ENCODE results near the gene MYLK3. TPM values are rescaled to one million over a fixed set of nuclear protein-coding genes. Genes with fewer than 3 reads are reported as not detected.

MYLK3 gene
- total RNA-seq, 2 experiments from 2014 or later = 0.38 TPM; not detected in 1

DNA sequence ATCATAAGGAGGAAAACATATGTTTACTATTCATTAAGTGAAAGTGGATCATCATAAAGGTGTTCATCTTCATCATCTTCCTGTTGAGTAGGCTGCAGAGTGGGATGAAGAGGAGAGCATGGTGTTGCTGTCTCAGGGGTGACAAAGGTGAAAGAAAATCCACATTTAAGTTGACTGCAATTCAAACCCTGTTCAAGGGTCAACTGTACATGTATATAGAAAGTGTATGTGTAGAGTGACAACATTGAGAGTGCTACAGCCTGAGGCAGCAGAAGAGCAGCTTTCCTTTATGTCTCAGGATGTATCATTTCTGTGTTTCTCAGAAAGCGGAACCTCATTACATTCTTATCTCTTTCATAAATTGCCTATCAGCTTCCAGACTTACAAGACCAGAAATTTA, 41.5 kb downstream of the MYLK3 start:
- no peaks in the 10 kb centered on the region for H3K27me3 Mint-ChIP-seq
- Histone ChIP-seq H3K36me3 (ENCODE audit: insufficient read depth, low read length) (no peaks in the 10 kb centered on the region), H3K27me3 (ENCODE audit: control insufficient read depth in 1 of 2, insufficient read depth in 2 of 2, low read length in 2 of 2) (no peaks in the 10 kb centered on the region), H3K4me1 (ENCODE audit: insufficient read depth, low read length) (peaks cover 2% of the 10 kb centered on the region), H3K27ac (ENCODE audit: low read depth in 1 of 2, low read length in 2 of 2) (no peak overlapping the region), H3K9me3 (ENCODE audit: control insufficient read depth in 1 of 2, insufficient read depth in 1 of 2, low read length in 2 of 2) (no peaks in the 10 kb centered on the region), H3K4me3 (ENCODE audit: low read length) (no peak overlapping the region)
- no peaks in the 10 kb centered on the region for H3K4me1 Mint-ChIP-seq (ENCODE audit: low read depth)
- DNase-seq (no peak), ATAC-seq (ENCODE audit: poor library complexity) (no peak)
- ChIA-PET POLR2A (no interaction called here), CTCF (no interaction called here)
- H3K36me3 Mint-ChIP-seq (ENCODE audit: low read depth) = no peaks in the 10 kb centered on the region
- H3K27ac Mint-ChIP-seq = no peak overlapping the region
- TF ChIP-seq, protein P1, sequence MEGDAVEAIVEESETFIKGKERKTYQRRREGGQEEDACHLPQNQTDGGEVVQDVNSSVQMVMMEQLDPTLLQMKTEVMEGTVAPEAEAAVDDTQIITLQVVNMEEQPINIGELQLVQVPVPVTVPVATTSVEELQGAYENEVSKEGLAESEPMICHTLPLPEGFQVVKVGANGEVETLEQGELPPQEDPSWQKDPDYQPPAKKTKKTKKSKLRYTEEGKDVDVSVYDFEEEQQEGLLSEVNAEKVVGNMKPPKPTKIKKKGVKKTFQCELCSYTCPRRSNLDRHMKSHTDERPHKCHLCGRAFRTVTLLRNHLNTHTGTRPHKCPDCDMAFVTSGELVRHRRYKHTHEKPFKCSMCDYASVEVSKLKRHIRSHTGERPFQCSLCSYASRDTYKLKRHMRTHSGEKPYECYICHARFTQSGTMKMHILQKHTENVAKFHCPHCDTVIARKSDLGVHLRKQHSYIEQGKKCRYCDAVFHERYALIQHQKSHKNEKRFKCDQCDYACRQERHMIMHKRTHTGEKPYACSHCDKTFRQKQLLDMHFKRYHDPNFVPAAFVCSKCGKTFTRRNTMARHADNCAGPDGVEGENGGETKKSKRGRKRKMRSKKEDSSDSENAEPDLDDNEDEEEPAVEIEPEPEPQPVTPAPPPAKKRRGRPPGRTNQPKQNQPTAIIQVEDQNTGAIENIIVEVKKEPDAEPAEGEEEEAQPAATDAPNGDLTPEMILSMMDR (IDR thresholded peaks at IDR 0.05) = no peak
- no peak overlapping the region for H3K4me3 Mint-ChIP-seq
- intact Hi-C loops (cut with DNase I, micrococcal nuclease) = loop anchor here in 1 of 2 experiments (5.0 kb wide), 1 partner anchor 71 kb away; no protein-coding TSS in a partner anchor
- no peaks in the 10 kb centered on the region for H3K9me3 Mint-ChIP-seq

- Mint-ChIP-seq H3K27me3 (no peaks in the 10 kb centered on the region), H3K36me3 (ENCODE audit: low read depth) (no peaks in the 10 kb centered on the region), H3K4me3 (no peak overlapping the region), H3K27ac (no peak overlapping the region), H3K9me3 (no peaks in the 10 kb centered on the region), H3K4me1 (ENCODE audit: low read depth) (no peaks in the 10 kb centered on the region)
- H3K4me3 ChIP-seq (ENCODE audit: low read length) = no peak overlapping the region
- H3K4me1 ChIP-seq (ENCODE audit: insufficient read depth, low read length) = no peaks in the 10 kb centered on the region
- no peak overlapping the region for H3K27ac ChIP-seq (ENCODE audit: low read depth in 1 of 2, low read length in 2 of 2)
- no peaks in the 10 kb centered on the region for H3K36me3 ChIP-seq (ENCODE audit: insufficient read depth, low read length)
- H3K27me3 ChIP-seq (ENCODE audit: control insufficient read depth in 1 of 2, insufficient read depth in 2 of 2, low read length in 2 of 2) = no peaks in the 10 kb centered on the region
- H3K9me3 ChIP-seq (ENCODE audit: control insufficient read depth in 1 of 2, insufficient read depth in 1 of 2, low read length in 2 of 2) = no peaks in the 10 kb centered on the region
- no peak for DNase-seq
- TF ChIP-seq, protein P1 (IDR thresholded peaks at IDR 0.05) = no peak
- intact Hi-C loops (cut with DNase I, micrococcal nuclease) = no loop called here
- ATAC-seq (ENCODE audit: poor library complexity) = no peak
- ChIA-PET CTCF (no interaction called here), POLR2A (no interaction called here)
Measured at GRCh38 chr16:46702030-46702429, 46.1 kb downstream of the MYLK3 start.

GRCh38 chr16:46701615-46702014, 46.5 kb downstream of the MYLK3 start:
- intact Hi-C loops (cut with DNase I, micrococcal nuclease) = no loop called here
- no peaks in the 10 kb centered on the region for H3K9me3 Mint-ChIP-seq
- no peaks in the 10 kb centered on the region for H3K4me1 ChIP-seq (ENCODE audit: insufficient read depth, low read length)
- no peaks in the 10 kb centered on the region for H3K4me1 Mint-ChIP-seq (ENCODE audit: low read depth)
- no peaks in the 10 kb centered on the region for H3K27me3 ChIP-seq (ENCODE audit: control insufficient read depth in 1 of 2, insufficient read depth in 2 of 2, low read length in 2 of 2)
- TF ChIP-seq, protein P1 (IDR thresholded peaks at IDR 0.05) = no peak
- H3K4me3 ChIP-seq (ENCODE audit: low read length) = no peak overlapping the region
- H3K27ac ChIP-seq (ENCODE audit: low read depth in 1 of 2, low read length in 2 of 2) = no peak overlapping the region
- H3K9me3 ChIP-seq (ENCODE audit: control insufficient read depth in 1 of 2, insufficient read depth in 1 of 2, low read length in 2 of 2) = no peaks in the 10 kb centered on the region
- CTCF ChIA-PET = no interaction called here
- H3K36me3 ChIP-seq (ENCODE audit: insufficient read depth, low read length) = no peaks in the 10 kb centered on the region
- DNase-seq (no peak), ATAC-seq (ENCODE audit: poor library complexity) (no peak)
- POLR2A ChIA-PET = no interaction called here
- no peak overlapping the region for H3K4me3 Mint-ChIP-seq
- no peak overlapping the region for H3K27ac Mint-ChIP-seq
- H3K27me3 Mint-ChIP-seq = no peaks in the 10 kb centered on the region
- H3K36me3 Mint-ChIP-seq (ENCODE audit: low read depth) = no peaks in the 10 kb centered on the region

Data from CD4-positive, alpha-beta T cell (primary cell).